WTC11 (cell line): ENCODE data around the gene BANK1. TPM values are rescaled to one million over a fixed set of nuclear protein-coding genes. Genes with fewer than 3 reads are reported as not detected.

Experiments
- ATAC-seq: fragments of 200-7000 bp; cut with Tn5 transposase; 2 replicates; pipeline ENCODE4 v1.10.0; 2021; ENCODE audit warnings: mild to moderate bottlenecking, moderate library complexity
- CTCF ChIA-PET: fragments of 300-600 bp; sonication (Branson Sonifier 250); formaldehyde crosslinking; loops from one replicate; lab custom pipeline; 2021; ENCODE audit warnings: antibody characterized with exemption; lab: Charles Lee
- POLR2A ChIA-PET: fragments of 350-600 bp; sonication (Branson Sonifier 250); formaldehyde crosslinking; loops from one replicate; lab custom pipeline; 2021; ENCODE audit warnings: antibody characterized with exemption; lab: Charles Lee
- DNase-seq: peaks from one replicate; pipeline ENCODE4 v3.0.0; 2021; ENCODE audit warnings: low spot score
- H3K27ac Mint-ChIP-seq: 2 replicates; pipeline ENCODE4 v1.8.0; 2021; ENCODE audit warnings: mixed read lengths
- H3K27me3 Mint-ChIP-seq: 2 replicates; pipeline ENCODE4 v1.8.0; 2021; ENCODE audit warnings: low read depth, mild to moderate bottlenecking, moderate library complexity, mixed read lengths
- H3K36me3 Mint-ChIP-seq: 2 replicates; pipeline ENCODE4 v1.8.0; 2021; ENCODE audit warnings: mixed read lengths
- H3K4me1 Mint-ChIP-seq: 2 replicates; pipeline ENCODE4 v1.8.0; 2022; ENCODE audit warnings: mixed read lengths
- H3K4me3 Mint-ChIP-seq: 2 replicates; pipeline ENCODE4 v1.8.0; 2021; ENCODE audit warnings: mild to moderate bottlenecking, moderate library complexity, mixed read lengths
- H3K9me3 Mint-ChIP-seq: 2 replicates; pipeline ENCODE4 v1.8.0; 2021; ENCODE audit warnings: mixed read lengths
- CBFB ChIP-seq: sonication (generic); formaldehyde crosslinking; IDR thresholded peaks from 2 replicates; pipeline ENCODE4 v1.8.1; 2022; ENCODE audit warnings: mild to moderate bottlenecking, low read depth, missing genetic modification reagents
- FOXK1 ChIP-seq: sonication (generic); formaldehyde crosslinking; IDR thresholded peaks from 2 replicates; pipeline ENCODE4 v1.8.0; 2022; ENCODE audit warnings: mild to moderate bottlenecking, moderate library complexity, missing genetic modification reagents
- GABPB1 ChIP-seq: sonication (generic); formaldehyde crosslinking; IDR thresholded peaks from 2 replicates; pipeline ENCODE4 v1.8.1; 2023; ENCODE audit warnings: mild to moderate bottlenecking, missing genetic modification reagents
- GTF2I ChIP-seq: fragments of 250-450 bp; sonication (Bioruptor Pico); conservative IDR thresholded peaks from 2 replicates; pipeline ENCODE4 v1.4.0; 2021; ENCODE audit warnings: mild to moderate bottlenecking
- SP1 ChIP-seq: sonication (generic); formaldehyde crosslinking; conservative IDR thresholded peaks from 2 replicates; pipeline ENCODE4 v1.8.1; 2022; ENCODE audit warnings: missing genetic modification reagents
- ZNF423 ChIP-seq: fragments of 250-450 bp; sonication (Bioruptor Pico); IDR thresholded peaks from 2 replicates; pipeline ENCODE4 v2.1.2; 2022; ENCODE audit warnings: mild to moderate bottlenecking, moderate library complexity
- total RNA-seq: library from RNA; stranded (reverse); gene quantifications from 3 replicates; pipeline ENCODE4 v1.2.3, GENCODE V29; 2021
- TF ChIP-seq, protein P1 (sequence below): sonication (generic); formaldehyde crosslinking; IDR thresholded peaks from 2 replicates; pipeline ENCODE4 v1.8.1; 2022; ENCODE audit warnings: low read depth, mild to moderate bottlenecking, moderate library complexity, missing genetic modification reagents, borderline replicate concordance
- TF ChIP-seq, protein P2 (sequence below): sonication (generic); formaldehyde crosslinking; IDR thresholded peaks from 2 replicates; pipeline ENCODE4 v1.8.0; 2023; ENCODE audit warnings: missing genetic modification reagents
- TF ChIP-seq, protein P3 (sequence below): fragments of 250-450 bp; sonication (Bioruptor Pico); IDR thresholded peaks from 2 replicates; pipeline ENCODE4 v1.9.0; 2021; ENCODE audit warnings: moderate library complexity, mild to moderate bottlenecking, inconsistent platforms, borderline replicate concordance
- TF ChIP-seq, protein P4 (sequence below): sonication (generic); formaldehyde crosslinking; IDR thresholded peaks from 2 replicates; pipeline ENCODE4 v1.8.1; 2023; ENCODE audit warnings: mild to moderate bottlenecking, missing genetic modification reagents
- TF ChIP-seq, protein P5 (sequence below): sonication (generic); formaldehyde crosslinking; conservative IDR thresholded peaks from 2 replicates; pipeline ENCODE4 v1.8.1; 2023; ENCODE audit warnings: mild to moderate bottlenecking, low read depth, missing genetic modification reagents, moderate library complexity
- TF ChIP-seq, protein P6 (sequence below): fragments of 250-450 bp; sonication (Bioruptor Pico); IDR thresholded peaks from 2 replicates; pipeline ENCODE4 v2.1.2; 2022; ENCODE audit warnings: mild to moderate bottlenecking, moderate library complexity
- TF ChIP-seq, protein P7 (sequence below): fragments of 250-450 bp; sonication (Bioruptor Pico); IDR thresholded peaks from 2 replicates; pipeline ENCODE4 v1.9.0; 2021; ENCODE audit warnings: mild to moderate bottlenecking, borderline replicate concordance
- TF ChIP-seq, protein P8 (sequence below): sonication (generic); formaldehyde crosslinking; IDR thresholded peaks from 2 replicates; pipeline ENCODE4 v1.8.1; 2023; ENCODE audit warnings: mild to moderate bottlenecking, missing genetic modification reagents
- TF ChIP-seq, protein P9 (sequence below): fragments of 250-450 bp; sonication (Bioruptor Pico); IDR thresholded peaks from 2 replicates; pipeline ENCODE4 v1.8.0; 2021; ENCODE audit warnings: mild to moderate bottlenecking
- TF ChIP-seq, protein P10 (sequence below): sonication (generic); formaldehyde crosslinking; IDR thresholded peaks from 2 replicates; pipeline ENCODE4 v1.8.0; 2022; ENCODE audit warnings: mild to moderate bottlenecking, missing genetic modification reagents

BANK1 gene
- total RNA-seq, 1 experiment from 2014 or later = 0.68 TPM

DNA sequence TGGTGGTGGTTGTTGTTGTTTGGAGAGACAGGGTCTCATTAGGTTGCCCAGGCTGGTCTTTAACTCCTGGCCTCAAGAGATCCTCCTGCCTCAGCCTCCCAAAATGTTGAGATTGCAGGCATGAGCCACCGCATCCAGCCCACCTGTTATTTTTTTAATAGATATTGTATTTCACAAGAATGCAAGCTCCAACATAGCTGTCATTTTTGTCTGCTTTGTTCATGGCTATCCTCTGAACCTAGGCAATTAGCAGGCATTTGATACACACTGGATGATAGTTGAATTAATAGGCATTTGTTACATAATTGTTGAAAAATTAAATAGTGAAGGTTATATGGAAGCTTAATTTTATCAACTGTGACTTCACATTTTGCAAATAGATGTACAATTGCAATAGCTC, 64.7 kb downstream of the BANK1 start (continued):
- TF ChIP-seq, protein P1, sequence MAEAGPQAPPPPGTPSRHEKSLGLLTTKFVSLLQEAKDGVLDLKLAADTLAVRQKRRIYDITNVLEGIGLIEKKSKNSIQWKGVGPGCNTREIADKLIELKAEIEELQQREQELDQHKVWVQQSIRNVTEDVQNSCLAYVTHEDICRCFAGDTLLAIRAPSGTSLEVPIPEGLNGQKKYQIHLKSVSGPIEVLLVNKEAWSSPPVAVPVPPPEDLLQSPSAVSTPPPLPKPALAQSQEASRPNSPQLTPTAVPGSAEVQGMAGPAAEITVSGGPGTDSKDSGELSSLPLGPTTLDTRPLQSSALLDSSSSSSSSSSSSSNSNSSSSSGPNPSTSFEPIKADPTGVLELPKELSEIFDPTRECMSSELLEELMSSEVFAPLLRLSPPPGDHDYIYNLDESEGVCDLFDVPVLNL (CRISPR knock-in tag) = no peak
- TF ChIP-seq, protein P2, sequence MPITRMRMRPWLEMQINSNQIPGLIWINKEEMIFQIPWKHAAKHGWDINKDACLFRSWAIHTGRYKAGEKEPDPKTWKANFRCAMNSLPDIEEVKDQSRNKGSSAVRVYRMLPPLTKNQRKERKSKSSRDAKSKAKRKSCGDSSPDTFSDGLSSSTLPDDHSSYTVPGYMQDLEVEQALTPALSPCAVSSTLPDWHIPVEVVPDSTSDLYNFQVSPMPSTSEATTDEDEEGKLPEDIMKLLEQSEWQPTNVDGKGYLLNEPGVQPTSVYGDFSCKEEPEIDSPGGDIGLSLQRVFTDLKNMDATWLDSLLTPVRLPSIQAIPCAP (CRISPR knock-in tag) = no peak
- TF ChIP-seq, protein P3, sequence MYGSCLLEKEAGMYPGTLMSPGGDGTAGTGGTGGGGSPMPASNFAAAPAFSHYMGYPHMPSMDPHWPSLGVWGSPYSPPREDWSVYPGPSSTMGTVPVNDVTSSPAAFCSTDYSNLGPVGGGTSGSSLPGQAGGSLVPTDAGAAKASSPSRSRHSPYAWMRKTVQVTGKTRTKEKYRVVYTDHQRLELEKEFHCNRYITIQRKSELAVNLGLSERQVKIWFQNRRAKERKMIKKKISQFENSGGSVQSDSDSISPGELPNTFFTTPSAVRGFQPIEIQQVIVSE = no peak

DNA sequence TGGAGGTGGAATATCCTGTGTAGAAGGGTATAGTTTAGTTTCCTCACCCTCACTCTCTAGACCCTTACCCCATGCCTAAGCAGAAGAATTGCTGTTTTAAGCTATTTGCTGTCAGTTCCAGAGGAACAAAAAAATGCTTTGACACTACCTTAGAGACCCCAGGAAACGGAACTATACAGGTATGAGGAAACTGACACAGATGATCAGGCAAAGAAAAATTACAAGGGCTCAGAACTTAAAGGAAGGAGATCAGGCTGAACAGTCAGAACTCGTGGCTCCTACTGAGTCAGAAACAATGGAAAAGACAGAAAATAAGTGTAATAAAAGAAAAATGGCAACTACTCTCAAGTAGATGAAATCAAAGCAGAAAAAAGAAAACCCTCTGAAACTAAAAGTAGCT, 65.6 kb downstream of the BANK1 start:
- Mint-ChIP-seq H3K27ac (no peak overlapping the region), H3K4me1 (peaks cover 6% of the 10 kb centered on the region), H3K9me3 (no peaks in the 10 kb centered on the region), H3K27me3 (no peaks in the 10 kb centered on the region), H3K4me3 (no peak overlapping the region), H3K36me3 (no peaks in the 10 kb centered on the region)
- TF ChIP-seq GTF2I (CRISPR knock-in tag) (no peak), CBFB (CRISPR knock-in tag) (no peak), FOXK1 (CRISPR knock-in tag) (no peak), ZNF423 (CRISPR knock-in tag) (no peak), GABPB1 (CRISPR knock-in tag) (no peak), SP1 (CRISPR knock-in tag) (no peak)
- TF ChIP-seq, protein P4, sequence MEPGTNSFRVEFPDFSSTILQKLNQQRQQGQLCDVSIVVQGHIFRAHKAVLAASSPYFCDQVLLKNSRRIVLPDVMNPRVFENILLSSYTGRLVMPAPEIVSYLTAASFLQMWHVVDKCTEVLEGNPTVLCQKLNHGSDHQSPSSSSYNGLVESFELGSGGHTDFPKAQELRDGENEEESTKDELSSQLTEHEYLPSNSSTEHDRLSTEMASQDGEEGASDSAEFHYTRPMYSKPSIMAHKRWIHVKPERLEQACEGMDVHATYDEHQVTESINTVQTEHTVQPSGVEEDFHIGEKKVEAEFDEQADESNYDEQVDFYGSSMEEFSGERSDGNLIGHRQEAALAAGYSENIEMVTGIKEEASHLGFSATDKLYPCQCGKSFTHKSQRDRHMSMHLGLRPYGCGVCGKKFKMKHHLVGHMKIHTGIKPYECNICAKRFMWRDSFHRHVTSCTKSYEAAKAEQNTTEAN (CRISPR knock-in tag) = no peak
- TF ChIP-seq, protein P5, sequence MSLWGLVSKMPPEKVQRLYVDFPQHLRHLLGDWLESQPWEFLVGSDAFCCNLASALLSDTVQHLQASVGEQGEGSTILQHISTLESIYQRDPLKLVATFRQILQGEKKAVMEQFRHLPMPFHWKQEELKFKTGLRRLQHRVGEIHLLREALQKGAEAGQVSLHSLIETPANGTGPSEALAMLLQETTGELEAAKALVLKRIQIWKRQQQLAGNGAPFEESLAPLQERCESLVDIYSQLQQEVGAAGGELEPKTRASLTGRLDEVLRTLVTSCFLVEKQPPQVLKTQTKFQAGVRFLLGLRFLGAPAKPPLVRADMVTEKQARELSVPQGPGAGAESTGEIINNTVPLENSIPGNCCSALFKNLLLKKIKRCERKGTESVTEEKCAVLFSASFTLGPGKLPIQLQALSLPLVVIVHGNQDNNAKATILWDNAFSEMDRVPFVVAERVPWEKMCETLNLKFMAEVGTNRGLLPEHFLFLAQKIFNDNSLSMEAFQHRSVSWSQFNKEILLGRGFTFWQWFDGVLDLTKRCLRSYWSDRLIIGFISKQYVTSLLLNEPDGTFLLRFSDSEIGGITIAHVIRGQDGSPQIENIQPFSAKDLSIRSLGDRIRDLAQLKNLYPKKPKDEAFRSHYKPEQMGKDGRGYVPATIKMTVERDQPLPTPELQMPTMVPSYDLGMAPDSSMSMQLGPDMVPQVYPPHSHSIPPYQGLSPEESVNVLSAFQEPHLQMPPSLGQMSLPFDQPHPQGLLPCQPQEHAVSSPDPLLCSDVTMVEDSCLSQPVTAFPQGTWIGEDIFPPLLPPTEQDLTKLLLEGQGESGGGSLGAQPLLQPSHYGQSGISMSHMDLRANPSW (CRISPR knock-in tag) = no peak
- TF ChIP-seq, protein P6, sequence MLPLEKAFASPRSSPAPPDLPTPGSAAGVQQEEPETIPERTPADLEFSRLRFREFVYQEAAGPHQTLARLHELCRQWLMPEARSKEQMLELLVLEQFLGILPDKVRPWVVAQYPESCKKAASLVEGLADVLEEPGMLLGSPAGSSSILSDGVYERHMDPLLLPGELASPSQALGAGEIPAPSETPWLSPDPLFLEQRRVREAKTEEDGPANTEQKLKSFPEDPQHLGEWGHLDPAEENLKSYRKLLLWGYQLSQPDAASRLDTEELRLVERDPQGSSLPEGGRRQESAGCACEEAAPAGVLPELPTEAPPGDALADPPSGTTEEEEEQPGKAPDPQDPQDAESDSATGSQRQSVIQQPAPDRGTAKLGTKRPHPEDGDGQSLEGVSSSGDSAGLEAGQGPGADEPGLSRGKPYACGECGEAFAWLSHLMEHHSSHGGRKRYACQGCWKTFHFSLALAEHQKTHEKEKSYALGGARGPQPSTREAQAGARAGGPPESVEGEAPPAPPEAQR = no peak
- TF ChIP-seq, protein P7, sequence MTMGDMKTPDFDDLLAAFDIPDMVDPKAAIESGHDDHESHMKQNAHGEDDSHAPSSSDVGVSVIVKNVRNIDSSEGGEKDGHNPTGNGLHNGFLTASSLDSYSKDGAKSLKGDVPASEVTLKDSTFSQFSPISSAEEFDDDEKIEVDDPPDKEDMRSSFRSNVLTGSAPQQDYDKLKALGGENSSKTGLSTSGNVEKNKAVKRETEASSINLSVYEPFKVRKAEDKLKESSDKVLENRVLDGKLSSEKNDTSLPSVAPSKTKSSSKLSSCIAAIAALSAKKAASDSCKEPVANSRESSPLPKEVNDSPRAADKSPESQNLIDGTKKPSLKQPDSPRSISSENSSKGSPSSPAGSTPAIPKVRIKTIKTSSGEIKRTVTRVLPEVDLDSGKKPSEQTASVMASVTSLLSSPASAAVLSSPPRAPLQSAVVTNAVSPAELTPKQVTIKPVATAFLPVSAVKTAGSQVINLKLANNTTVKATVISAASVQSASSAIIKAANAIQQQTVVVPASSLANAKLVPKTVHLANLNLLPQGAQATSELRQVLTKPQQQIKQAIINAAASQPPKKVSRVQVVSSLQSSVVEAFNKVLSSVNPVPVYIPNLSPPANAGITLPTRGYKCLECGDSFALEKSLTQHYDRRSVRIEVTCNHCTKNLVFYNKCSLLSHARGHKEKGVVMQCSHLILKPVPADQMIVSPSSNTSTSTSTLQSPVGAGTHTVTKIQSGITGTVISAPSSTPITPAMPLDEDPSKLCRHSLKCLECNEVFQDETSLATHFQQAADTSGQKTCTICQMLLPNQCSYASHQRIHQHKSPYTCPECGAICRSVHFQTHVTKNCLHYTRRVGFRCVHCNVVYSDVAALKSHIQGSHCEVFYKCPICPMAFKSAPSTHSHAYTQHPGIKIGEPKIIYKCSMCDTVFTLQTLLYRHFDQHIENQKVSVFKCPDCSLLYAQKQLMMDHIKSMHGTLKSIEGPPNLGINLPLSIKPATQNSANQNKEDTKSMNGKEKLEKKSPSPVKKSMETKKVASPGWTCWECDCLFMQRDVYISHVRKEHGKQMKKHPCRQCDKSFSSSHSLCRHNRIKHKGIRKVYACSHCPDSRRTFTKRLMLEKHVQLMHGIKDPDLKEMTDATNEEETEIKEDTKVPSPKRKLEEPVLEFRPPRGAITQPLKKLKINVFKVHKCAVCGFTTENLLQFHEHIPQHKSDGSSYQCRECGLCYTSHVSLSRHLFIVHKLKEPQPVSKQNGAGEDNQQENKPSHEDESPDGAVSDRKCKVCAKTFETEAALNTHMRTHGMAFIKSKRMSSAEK (CRISPR knock-in tag) = no peak
- TF ChIP-seq, protein P8, sequence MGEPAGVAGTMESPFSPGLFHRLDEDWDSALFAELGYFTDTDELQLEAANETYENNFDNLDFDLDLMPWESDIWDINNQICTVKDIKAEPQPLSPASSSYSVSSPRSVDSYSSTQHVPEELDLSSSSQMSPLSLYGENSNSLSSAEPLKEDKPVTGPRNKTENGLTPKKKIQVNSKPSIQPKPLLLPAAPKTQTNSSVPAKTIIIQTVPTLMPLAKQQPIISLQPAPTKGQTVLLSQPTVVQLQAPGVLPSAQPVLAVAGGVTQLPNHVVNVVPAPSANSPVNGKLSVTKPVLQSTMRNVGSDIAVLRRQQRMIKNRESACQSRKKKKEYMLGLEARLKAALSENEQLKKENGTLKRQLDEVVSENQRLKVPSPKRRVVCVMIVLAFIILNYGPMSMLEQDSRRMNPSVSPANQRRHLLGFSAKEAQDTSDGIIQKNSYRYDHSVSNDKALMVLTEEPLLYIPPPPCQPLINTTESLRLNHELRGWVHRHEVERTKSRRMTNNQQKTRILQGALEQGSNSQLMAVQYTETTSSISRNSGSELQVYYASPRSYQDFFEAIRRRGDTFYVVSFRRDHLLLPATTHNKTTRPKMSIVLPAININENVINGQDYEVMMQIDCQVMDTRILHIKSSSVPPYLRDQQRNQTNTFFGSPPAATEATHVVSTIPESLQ (CRISPR knock-in tag) = no peak
- TF ChIP-seq, protein P2 (CRISPR knock-in tag) = no peak
- TF ChIP-seq, protein P9, sequence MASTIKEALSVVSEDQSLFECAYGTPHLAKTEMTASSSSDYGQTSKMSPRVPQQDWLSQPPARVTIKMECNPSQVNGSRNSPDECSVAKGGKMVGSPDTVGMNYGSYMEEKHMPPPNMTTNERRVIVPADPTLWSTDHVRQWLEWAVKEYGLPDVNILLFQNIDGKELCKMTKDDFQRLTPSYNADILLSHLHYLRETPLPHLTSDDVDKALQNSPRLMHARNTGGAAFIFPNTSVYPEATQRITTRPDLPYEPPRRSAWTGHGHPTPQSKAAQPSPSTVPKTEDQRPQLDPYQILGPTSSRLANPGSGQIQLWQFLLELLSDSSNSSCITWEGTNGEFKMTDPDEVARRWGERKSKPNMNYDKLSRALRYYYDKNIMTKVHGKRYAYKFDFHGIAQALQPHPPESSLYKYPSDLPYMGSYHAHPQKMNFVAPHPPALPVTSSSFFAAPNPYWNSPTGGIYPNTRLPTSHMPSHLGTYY (CRISPR knock-in tag) = no peak
- TF ChIP-seq, protein P10, sequence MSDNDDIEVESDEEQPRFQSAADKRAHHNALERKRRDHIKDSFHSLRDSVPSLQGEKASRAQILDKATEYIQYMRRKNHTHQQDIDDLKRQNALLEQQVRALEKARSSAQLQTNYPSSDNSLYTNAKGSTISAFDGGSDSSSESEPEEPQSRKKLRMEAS (CRISPR knock-in tag) = no peak
- ChIA-PET POLR2A (no interaction called here), CTCF (no interaction called here)
- no peak for DNase-seq
- no peak for ATAC-seq
